ENCODE results near the gene ATP8A1. TPM values are rescaled to one million over a fixed set of nuclear protein-coding genes. Genes with fewer than 3 reads are reported as not detected.

ATP8A1 gene
- polyA plus RNA-seq, 1 donor from 2014 or later, result 45.8 TPM

DNA sequence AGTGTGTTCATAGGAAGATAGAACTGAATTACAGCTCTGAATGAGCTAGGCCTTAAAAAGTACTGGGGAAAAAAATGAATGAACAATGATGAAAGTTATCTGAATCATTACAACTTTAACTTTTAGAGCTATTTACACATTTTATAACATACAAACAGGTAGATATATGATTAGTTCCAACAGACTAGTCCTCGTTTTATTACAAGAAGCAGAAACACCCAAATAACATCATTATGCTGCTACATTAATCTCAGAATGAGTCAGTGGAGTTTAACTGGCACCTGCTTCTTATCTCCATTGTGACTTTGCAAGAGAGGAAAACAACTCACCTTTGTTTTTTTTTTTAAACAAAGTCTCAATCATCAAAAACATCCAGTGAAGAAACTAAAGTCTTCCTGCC lies 15.2 kb downstream of the ATP8A1 start:
- no peak overlapping the region for H2AFZ ChIP-seq (ENCODE audit: low read depth, low read length)
- H3K4me3 ChIP-seq (ENCODE audit: low read length), result no peak overlapping the region
- no peak overlapping the region for H3K27ac ChIP-seq (ENCODE audit: low read length)

DNA sequence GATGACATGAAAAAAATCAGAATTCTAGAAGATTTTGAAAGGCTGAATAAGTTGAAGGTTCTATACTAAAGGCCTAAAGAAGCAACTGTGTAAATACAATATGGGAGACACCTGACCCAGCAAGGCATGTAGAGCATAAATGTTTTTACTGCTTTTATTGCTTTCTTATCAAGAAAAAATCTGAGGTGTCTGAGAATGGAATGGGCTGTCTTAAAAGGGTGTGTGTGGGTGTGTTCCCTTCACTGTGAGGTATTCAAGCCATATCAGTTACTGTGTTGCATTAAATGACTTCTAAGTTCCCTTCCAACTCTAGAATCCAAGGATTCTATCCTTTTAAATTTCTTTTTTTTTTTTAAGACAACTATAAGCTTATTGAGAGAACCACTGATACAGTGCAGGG lies 15.7 kb downstream of the ATP8A1 start:
- no peaks in the 10 kb centered on the region for H3F3A ChIP-seq (ENCODE audit: insufficient read depth, low read length, poor library complexity, severe bottlenecking)
- H4K20me1 ChIP-seq (ENCODE audit: insufficient read depth), result no peaks in the 10 kb centered on the region
- no peaks in the 10 kb centered on the region for H3K79me2 ChIP-seq (replicated peaks; ENCODE audit: insufficient read depth, low read length)
- no peaks in the 10 kb centered on the region for H3K27me3 ChIP-seq (ENCODE audit: insufficient read depth, low read depth, low read length)
- no peaks in the 10 kb centered on the region for H3K36me3 ChIP-seq (ENCODE audit: insufficient read depth, low read length)
- TF ChIP-seq RAD21 (conservative IDR thresholded peaks at IDR 0.05), result no peak
- TF ChIP-seq MXI1 (conservative IDR thresholded peaks at IDR 0.05; ENCODE audit: poor library complexity, severe bottlenecking), result no peak
- TF ChIP-seq, protein P1, sequence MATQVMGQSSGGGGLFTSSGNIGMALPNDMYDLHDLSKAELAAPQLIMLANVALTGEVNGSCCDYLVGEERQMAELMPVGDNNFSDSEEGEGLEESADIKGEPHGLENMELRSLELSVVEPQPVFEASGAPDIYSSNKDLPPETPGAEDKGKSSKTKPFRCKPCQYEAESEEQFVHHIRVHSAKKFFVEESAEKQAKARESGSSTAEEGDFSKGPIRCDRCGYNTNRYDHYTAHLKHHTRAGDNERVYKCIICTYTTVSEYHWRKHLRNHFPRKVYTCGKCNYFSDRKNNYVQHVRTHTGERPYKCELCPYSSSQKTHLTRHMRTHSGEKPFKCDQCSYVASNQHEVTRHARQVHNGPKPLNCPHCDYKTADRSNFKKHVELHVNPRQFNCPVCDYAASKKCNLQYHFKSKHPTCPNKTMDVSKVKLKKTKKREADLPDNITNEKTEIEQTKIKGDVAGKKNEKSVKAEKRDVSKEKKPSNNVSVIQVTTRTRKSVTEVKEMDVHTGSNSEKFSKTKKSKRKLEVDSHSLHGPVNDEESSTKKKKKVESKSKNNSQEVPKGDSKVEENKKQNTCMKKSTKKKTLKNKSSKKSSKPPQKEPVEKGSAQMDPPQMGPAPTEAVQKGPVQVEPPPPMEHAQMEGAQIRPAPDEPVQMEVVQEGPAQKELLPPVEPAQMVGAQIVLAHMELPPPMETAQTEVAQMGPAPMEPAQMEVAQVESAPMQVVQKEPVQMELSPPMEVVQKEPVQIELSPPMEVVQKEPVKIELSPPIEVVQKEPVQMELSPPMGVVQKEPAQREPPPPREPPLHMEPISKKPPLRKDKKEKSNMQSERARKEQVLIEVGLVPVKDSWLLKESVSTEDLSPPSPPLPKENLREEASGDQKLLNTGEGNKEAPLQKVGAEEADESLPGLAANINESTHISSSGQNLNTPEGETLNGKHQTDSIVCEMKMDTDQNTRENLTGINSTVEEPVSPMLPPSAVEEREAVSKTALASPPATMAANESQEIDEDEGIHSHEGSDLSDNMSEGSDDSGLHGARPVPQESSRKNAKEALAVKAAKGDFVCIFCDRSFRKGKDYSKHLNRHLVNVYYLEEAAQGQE (IDR thresholded peaks at IDR 0.05; ENCODE audit: borderline replicate concordance), result no peak
- TF ChIP-seq POLR2AphosphoS5 (IDR thresholded peaks at IDR 0.05), result no peak
- H3K9me2 ChIP-seq (ENCODE audit: insufficient read depth, low read length), result no peaks in the 10 kb centered on the region
- H3K9me3 ChIP-seq (ENCODE audit: low read length), result no peaks in the 10 kb centered on the region
- H3K4me2 ChIP-seq (ENCODE audit: low read length), result no peak overlapping the region
- H3K27ac ChIP-seq (ENCODE audit: low read length), result no peak overlapping the region
- no peak overlapping the region for H3K4me3 ChIP-seq (ENCODE audit: low read length)
- no peak overlapping the region for H2AFZ ChIP-seq (ENCODE audit: low read depth, low read length)
- no peak overlapping the region for H3K9ac ChIP-seq (ENCODE audit: low read length)

More for the DNA sequence above, 15.2 kb downstream of the ATP8A1 start:
- no peaks in the 10 kb centered on the region for H3K9me2 ChIP-seq (ENCODE audit: insufficient read depth, low read length)
- H3K9ac ChIP-seq (ENCODE audit: low read length), result no peak overlapping the region
- H3F3A ChIP-seq (ENCODE audit: insufficient read depth, low read length, poor library complexity, severe bottlenecking), result no peaks in the 10 kb centered on the region
- no peak for TF ChIP-seq RAD21 (conservative IDR thresholded peaks at IDR 0.05)
- no peak for TF ChIP-seq EP300 (conservative IDR thresholded peaks at IDR 0.05; ENCODE audit: poor library complexity, severe bottlenecking)
- TF ChIP-seq, protein P1 (IDR thresholded peaks at IDR 0.05; ENCODE audit: borderline replicate concordance), result no peak
- TF ChIP-seq POLR2AphosphoS5 (IDR thresholded peaks at IDR 0.05), result no peak
- no peak for TF ChIP-seq MXI1 (conservative IDR thresholded peaks at IDR 0.05; ENCODE audit: poor library complexity, severe bottlenecking)
- TF ChIP-seq EZH2 (IDR thresholded peaks at IDR 0.05; ENCODE audit: borderline replicate concordance, insufficient read depth, low read length, poor library complexity, severe bottlenecking), result no peak
- no peak overlapping the region for H3K4me2 ChIP-seq (ENCODE audit: low read length)
- H3K36me3 ChIP-seq (ENCODE audit: insufficient read depth, low read length), result no peaks in the 10 kb centered on the region
- no peaks in the 10 kb centered on the region for H3K9me3 ChIP-seq (ENCODE audit: low read length)
- no peaks in the 10 kb centered on the region for H3K79me2 ChIP-seq (replicated peaks; ENCODE audit: insufficient read depth, low read length)
- no peaks in the 10 kb centered on the region for H3K27me3 ChIP-seq (ENCODE audit: insufficient read depth, low read depth, low read length)
- no peaks in the 10 kb centered on the region for H4K20me1 ChIP-seq (ENCODE audit: insufficient read depth)

DNA sequence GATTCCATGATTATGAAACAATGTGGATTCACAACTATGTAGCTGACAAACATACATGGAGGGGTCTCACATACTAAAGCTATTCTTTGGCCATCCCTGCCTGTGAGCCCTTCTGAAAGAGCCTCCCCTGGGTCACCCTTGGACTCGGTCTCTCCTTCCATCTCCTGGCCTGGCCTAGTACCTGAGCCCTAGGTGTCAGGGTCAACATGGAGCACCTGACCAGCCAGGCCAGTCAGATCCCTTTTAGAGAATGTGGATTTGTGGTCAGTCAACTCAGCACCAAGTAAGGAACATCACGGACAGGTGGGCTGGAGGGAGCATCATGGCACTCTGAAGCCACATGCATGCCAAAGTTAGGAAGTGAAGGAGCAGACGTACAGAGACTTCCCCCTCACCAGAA lies 16.3 kb downstream of the ATP8A1 start:
- H3K4me2 ChIP-seq (ENCODE audit: low read length), result no peak overlapping the region
- no peak overlapping the region for H2AFZ ChIP-seq (ENCODE audit: low read depth, low read length)
- no peaks in the 10 kb centered on the region for H3K27me3 ChIP-seq (ENCODE audit: insufficient read depth, low read depth, low read length)
- H3K9ac ChIP-seq (ENCODE audit: low read length), result no peak overlapping the region
- H3K27ac ChIP-seq (ENCODE audit: low read length), result no peak overlapping the region
- H3K4me3 ChIP-seq (ENCODE audit: low read length), result no peak overlapping the region
- no peaks in the 10 kb centered on the region for H3K9me3 ChIP-seq (ENCODE audit: low read length)
- no peaks in the 10 kb centered on the region for H4K20me1 ChIP-seq (ENCODE audit: insufficient read depth)
- no peaks in the 10 kb centered on the region for H3K36me3 ChIP-seq (ENCODE audit: insufficient read depth, low read length)
- H3K9me2 ChIP-seq (ENCODE audit: insufficient read depth, low read length), result no peaks in the 10 kb centered on the region
- H3K79me2 ChIP-seq (replicated peaks; ENCODE audit: insufficient read depth, low read length), result no peaks in the 10 kb centered on the region
- H3F3A ChIP-seq (ENCODE audit: insufficient read depth, low read length, poor library complexity, severe bottlenecking), result no peaks in the 10 kb centered on the region
- TF ChIP-seq TAF1 (IDR thresholded peaks at IDR 0.05; ENCODE audit: low read depth), result no peak
- no peak for TF ChIP-seq POLR2AphosphoS5 (IDR thresholded peaks at IDR 0.05)
- no peak for TF ChIP-seq RAD21 (conservative IDR thresholded peaks at IDR 0.05)
- TF ChIP-seq MXI1 (conservative IDR thresholded peaks at IDR 0.05; ENCODE audit: poor library complexity, severe bottlenecking), result no peak
- TF ChIP-seq EZH2 (IDR thresholded peaks at IDR 0.05; ENCODE audit: borderline replicate concordance, insufficient read depth, low read length, poor library complexity, severe bottlenecking), result no peak
- TF ChIP-seq, protein P2, sequence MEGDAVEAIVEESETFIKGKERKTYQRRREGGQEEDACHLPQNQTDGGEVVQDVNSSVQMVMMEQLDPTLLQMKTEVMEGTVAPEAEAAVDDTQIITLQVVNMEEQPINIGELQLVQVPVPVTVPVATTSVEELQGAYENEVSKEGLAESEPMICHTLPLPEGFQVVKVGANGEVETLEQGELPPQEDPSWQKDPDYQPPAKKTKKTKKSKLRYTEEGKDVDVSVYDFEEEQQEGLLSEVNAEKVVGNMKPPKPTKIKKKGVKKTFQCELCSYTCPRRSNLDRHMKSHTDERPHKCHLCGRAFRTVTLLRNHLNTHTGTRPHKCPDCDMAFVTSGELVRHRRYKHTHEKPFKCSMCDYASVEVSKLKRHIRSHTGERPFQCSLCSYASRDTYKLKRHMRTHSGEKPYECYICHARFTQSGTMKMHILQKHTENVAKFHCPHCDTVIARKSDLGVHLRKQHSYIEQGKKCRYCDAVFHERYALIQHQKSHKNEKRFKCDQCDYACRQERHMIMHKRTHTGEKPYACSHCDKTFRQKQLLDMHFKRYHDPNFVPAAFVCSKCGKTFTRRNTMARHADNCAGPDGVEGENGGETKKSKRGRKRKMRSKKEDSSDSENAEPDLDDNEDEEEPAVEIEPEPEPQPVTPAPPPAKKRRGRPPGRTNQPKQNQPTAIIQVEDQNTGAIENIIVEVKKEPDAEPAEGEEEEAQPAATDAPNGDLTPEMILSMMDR (IDR thresholded peaks at IDR 0.05; ENCODE audit: poor library complexity, severe bottlenecking), result no peak
- no peak for TF ChIP-seq SMC3 (conservative IDR thresholded peaks at IDR 0.05; ENCODE audit: poor library complexity)
- TF ChIP-seq EP300 (conservative IDR thresholded peaks at IDR 0.05; ENCODE audit: poor library complexity, severe bottlenecking), result no peak
